IgD-negative memory B cell (primary cell): ENCODE data around the gene CDH13. TPM values are rescaled to one million over a fixed set of nuclear protein-coding genes. Genes with fewer than 3 reads are reported as not detected.
A peak's percentile ranks its signal among the peaks of the same experiment; 100 is the strongest.

Experiments used
- H3K27ac Mint-ChIP-seq, 3 donors: one replicate each; pipeline ENCODE4 v1.8.0; 2020 to 2022; ENCODE audit warnings: mild to moderate bottlenecking in 3 of 3, mixed read lengths in 3 of 3, moderate library complexity in 1 of 3
- H3K27me3 Mint-ChIP-seq: one replicate; pipeline ENCODE4 v1.8.0; 2021; ENCODE audit warnings: mixed read lengths
- H3K36me3 Mint-ChIP-seq: one replicate; pipeline ENCODE4 v1.8.0; 2020; ENCODE audit warnings: mild to moderate bottlenecking, mixed read lengths
- H3K4me1 Mint-ChIP-seq, 3 donors: one replicate each; pipeline ENCODE4 v1.8.0; 2020 to 2022; ENCODE audit warnings: mixed read lengths in 3 of 3, mild to moderate bottlenecking in 1 of 3
- H3K4me3 Mint-ChIP-seq, 4 donors: one replicate each; pipeline ENCODE4 v1.8.0; 2020 to 2022; ENCODE audit warnings: mild to moderate bottlenecking in 4 of 4, mixed read lengths in 4 of 4, moderate library complexity in 3 of 4
- H3K9me3 Mint-ChIP-seq, 3 donors: one replicate each; pipeline ENCODE4 v1.8.0; 2020 to 2021; ENCODE audit warnings: mixed read lengths in 3 of 3, mild to moderate bottlenecking in 1 of 3
- polyA plus RNA-seq: library from polyadenylated mRNA; unstranded; fragments of 300-500 nt; fragmentation: Illumina TruSeq; gene quantifications from one replicate; pipeline ENCODE4 v1.2.3, GENCODE V29; 2021

Gene CDH13
- polyA plus RNA-seq, 1 donor from 2014 or later, result 0.23 TPM

- Mint-ChIP-seq H3K27me3 (peaks cover 11% of the 10 kb centered on the region), H3K4me1 (no peaks in the 10 kb centered on the region), H3K9me3 (no peaks in the 10 kb centered on the region), H3K27ac (no peak overlapping the region), H3K36me3 (no peaks in the 10 kb centered on the region), H3K4me3 (no peak overlapping the region)
Observed at GRCh38 chr16:82955741-82956348, 329.1 kb downstream of the CDH13 start.

GRCh38 chr16:82957212-82957611, 330.4 kb downstream of the CDH13 start:
- Mint-ChIP-seq H3K36me3 (no peaks in the 10 kb centered on the region), H3K4me3 (no peak overlapping the region), H3K27me3 (peaks cover 11% of the 10 kb centered on the region), H3K9me3 (no peaks in the 10 kb centered on the region), H3K4me1 (no peaks in the 10 kb centered on the region), H3K27ac (no peak overlapping the region)

- no peak overlapping the region for H3K27ac Mint-ChIP-seq
- H3K9me3 Mint-ChIP-seq, result peaks cover 0 to 3% (median 2%) of the 10 kb centered on the region in 3 donors
- no peaks in the 10 kb centered on the region for H3K4me1 Mint-ChIP-seq
- H3K36me3 Mint-ChIP-seq, result no peaks in the 10 kb centered on the region
- H3K27me3 Mint-ChIP-seq, result peaks cover 11% of the 10 kb centered on the region
- H3K4me3 Mint-ChIP-seq, result no peak overlapping the region
Observed at GRCh38 chr16:82960918-82961317, 334.1 kb downstream of the CDH13 start.

- peaks cover 0 to 3% (median 2%) of the 10 kb centered on the region in 3 donors for H3K9me3 Mint-ChIP-seq
- H3K4me3 Mint-ChIP-seq, result no peak overlapping the region
- H3K36me3 Mint-ChIP-seq, result no peaks in the 10 kb centered on the region
- peaks cover 2% of the 10 kb centered on the region for H3K27me3 Mint-ChIP-seq
- no peaks in the 10 kb centered on the region for H3K4me1 Mint-ChIP-seq
- H3K27ac Mint-ChIP-seq, result no peak overlapping the region
Observed at GRCh38 chr16:82963653-82964052, 336.9 kb downstream of the CDH13 start.

- H3K9me3 Mint-ChIP-seq, result peaks cover 0 to 5% (median 4%) of the 10 kb centered on the region in 3 donors
- no peak overlapping the region for H3K27ac Mint-ChIP-seq
- no peak overlapping the region for H3K4me3 Mint-ChIP-seq
- H3K36me3 Mint-ChIP-seq, result no peaks in the 10 kb centered on the region
- no peaks in the 10 kb centered on the region for H3K4me1 Mint-ChIP-seq
- no peaks in the 10 kb centered on the region for H3K27me3 Mint-ChIP-seq
Observed at GRCh38 chr16:82965808-82966207, 339.0 kb downstream of the CDH13 start.

GRCh38 chr16:82967424-82967823, 340.7 kb downstream of the CDH13 start:
- Mint-ChIP-seq H3K27ac (no peak overlapping the region), H3K4me1 (peaks cover 0 to 2% (median 0%) of the 10 kb centered on the region in 3 donors), H3K36me3 (no peaks in the 10 kb centered on the region), H3K27me3 (no peaks in the 10 kb centered on the region), H3K9me3 (peaks cover 0 to 4% (median 4%) of the 10 kb centered on the region in 3 donors), H3K4me3 (no peak overlapping the region)

GRCh38 chr16:82971126-82971525, 344.4 kb downstream of the CDH13 start:
- Mint-ChIP-seq H3K36me3 (no peaks in the 10 kb centered on the region), H3K4me3 (no peak overlapping the region), H3K9me3 (peaks cover 0 to 4% (median 2%) of the 10 kb centered on the region in 3 donors), H3K27me3 (no peaks in the 10 kb centered on the region), H3K4me1 (peaks cover 0 to 2% (median 0%) of the 10 kb centered on the region in 3 donors), H3K27ac (no peak overlapping the region)

- H3K9me3 Mint-ChIP-seq, result peaks cover 0 to 6% (median 5%) of the 10 kb centered on the region in 3 donors
- no peak overlapping the region for H3K27ac Mint-ChIP-seq
- no peak overlapping the region for H3K4me3 Mint-ChIP-seq
- no peaks in the 10 kb centered on the region for H3K36me3 Mint-ChIP-seq
- H3K4me1 Mint-ChIP-seq, result peaks cover 0 to 2% (median 0%) of the 10 kb centered on the region in 3 donors
- H3K27me3 Mint-ChIP-seq, result no peaks in the 10 kb centered on the region
Observed at GRCh38 chr16:82972331-82972919, 345.7 kb downstream of the CDH13 start.

- Mint-ChIP-seq H3K27me3 (no peaks in the 10 kb centered on the region), H3K27ac (no peak overlapping the region), H3K4me3 (peak overlapping the region in 1 of 4 donors; percentile 10), H3K9me3 (peaks cover 5 to 11% (median 8%) of the 10 kb centered on the region in 3 donors), H3K4me1 (peaks cover 0 to 1% (median 0%) of the 10 kb centered on the region in 3 donors), H3K36me3 (no peaks in the 10 kb centered on the region)
Observed at GRCh38 chr16:82979406-82980111, 352.8 kb downstream of the CDH13 start.

GRCh38 chr16:82980810-82981209, 354.0 kb downstream of the CDH13 start:
- H3K27me3 Mint-ChIP-seq, result no peaks in the 10 kb centered on the region
- no peak overlapping the region for H3K27ac Mint-ChIP-seq
- H3K4me3 Mint-ChIP-seq, result no peak overlapping the region
- H3K9me3 Mint-ChIP-seq, result peaks cover 4 to 11% (median 8%) of the 10 kb centered on the region in 3 donors
- no peaks in the 10 kb centered on the region for H3K36me3 Mint-ChIP-seq
- peaks cover 0 to 1% (median 0%) of the 10 kb centered on the region in 3 donors for H3K4me1 Mint-ChIP-seq

- H3K4me3 Mint-ChIP-seq, result no peak overlapping the region
- H3K4me1 Mint-ChIP-seq, result peaks cover 0 to 2% (median 2%) of the 10 kb centered on the region in 3 donors
- no peak overlapping the region for H3K27ac Mint-ChIP-seq
- peaks cover 2% of the 10 kb centered on the region for H3K27me3 Mint-ChIP-seq
- H3K9me3 Mint-ChIP-seq, result no peaks in the 10 kb centered on the region
- peaks cover 5% of the 10 kb centered on the region for H3K36me3 Mint-ChIP-seq
Observed at GRCh38 chr16:82987767-82988166, 361.0 kb downstream of the CDH13 start.

- H3K27me3 Mint-ChIP-seq, result peaks cover 2% of the 10 kb centered on the region
- no peaks in the 10 kb centered on the region for H3K9me3 Mint-ChIP-seq
- peaks cover 5% of the 10 kb centered on the region for H3K36me3 Mint-ChIP-seq
- H3K4me1 Mint-ChIP-seq, result peaks cover 0 to 2% (median 2%) of the 10 kb centered on the region in 3 donors
- no peak overlapping the region for H3K27ac Mint-ChIP-seq
- no peak overlapping the region for H3K4me3 Mint-ChIP-seq
Observed at GRCh38 chr16:82990155-82990554, 363.4 kb downstream of the CDH13 start.

GRCh38 chr16:82991410-82991809, 364.6 kb downstream of the CDH13 start:
- no peak overlapping the region for H3K4me3 Mint-ChIP-seq
- H3K9me3 Mint-ChIP-seq, result no peaks in the 10 kb centered on the region
- peaks cover 2% of the 10 kb centered on the region for H3K27me3 Mint-ChIP-seq
- H3K36me3 Mint-ChIP-seq, result peaks cover 5% of the 10 kb centered on the region
- H3K4me1 Mint-ChIP-seq, result peaks cover 0 to 2% (median 2%) of the 10 kb centered on the region in 3 donors
- no peak overlapping the region for H3K27ac Mint-ChIP-seq

- Mint-ChIP-seq H3K4me1 (peaks cover 0 to 2% (median 2%) of the 10 kb centered on the region in 3 donors), H3K27me3 (peaks cover 2% of the 10 kb centered on the region), H3K36me3 (peaks cover 5% of the 10 kb centered on the region), H3K27ac (no peak overlapping the region), H3K4me3 (no peak overlapping the region), H3K9me3 (no peaks in the 10 kb centered on the region)
Observed at GRCh38 chr16:82991966-82992675, 365.4 kb downstream of the CDH13 start.

GRCh38 chr16:82992786-82993185, 366.0 kb downstream of the CDH13 start:
- Mint-ChIP-seq H3K27me3 (peaks cover 2% of the 10 kb centered on the region), H3K36me3 (peaks cover 5% of the 10 kb centered on the region), H3K4me1 (peaks cover 0 to 2% (median 2%) of the 10 kb centered on the region in 3 donors), H3K9me3 (no peaks in the 10 kb centered on the region), H3K27ac (no peak overlapping the region), H3K4me3 (no peak overlapping the region)
